PC-3 (cell line): ENCODE measurements around the gene MDC1. TPM values are rescaled to one million over a fixed set of nuclear protein-coding genes. Genes with fewer than 3 reads are reported as not detected.

Experiments
- ATAC-seq: fragments of 200-7000 bp; cut with Tn5 transposase; 2 replicates; pipeline ENCODE4 v1.9.1; 2020; ENCODE audit warnings: mild to moderate bottlenecking, moderate library complexity
- BruUV-seq: library from RNA; stranded (reverse); fragments of 400-500 nt; replicated peaks from 2 replicates; lab custom pipeline; 2021; lab: Mats Ljungman, UMichigan
- CTCF ChIA-PET: fragments of 300-600 bp; sonication (Branson Sonifier 250); formaldehyde crosslinking; loops from one replicate; lab custom pipeline; 2022; ENCODE audit warnings: antibody characterized with exemption; lab: Charles Lee
- POLR2A ChIA-PET: fragments of 300-600 bp; sonication (Branson Sonifier 250); formaldehyde crosslinking; loops from one replicate; lab custom pipeline; 2022; ENCODE audit warnings: antibody characterized with exemption; ENCODE audit not compliant: unreplicated experiment; lab: Charles Lee
- DNase-seq: peaks from one replicate; pipeline ENCODE4 v3.0.0-alpha.2; 2015
- H2AFZ ChIP-seq: fragments of 300-600 bp; sonication (generic); 2 replicates; pipeline ENCODE4 v1.6.0; 2016; ENCODE audit warnings: antibody characterized with exemption, low read length
- H3F3A ChIP-seq: fragments of 300-600 bp; sonication (generic); one replicate; pipeline ENCODE4 v1.6.0; 2017; ENCODE audit warnings: antibody characterized with exemption, low read length, control low read depth, mild to moderate bottlenecking; ENCODE audit not compliant: unreplicated experiment
- H3K27ac ChIP-seq: fragments of 300-600 bp; sonication (generic); 2 replicates; pipeline ENCODE4 v1.5.1; 2016; ENCODE audit warnings: mild to moderate bottlenecking, low read length
- H3K27me3 ChIP-seq: fragments of 300-600 bp; sonication (generic); 2 replicates; pipeline ENCODE4 v1.6.1; 2016; ENCODE audit warnings: low read length, mixed read lengths
- H3K36me3 ChIP-seq: fragments of 300-600 bp; sonication (generic); 2 replicates; pipeline ENCODE4 v1.6.1; 2016; ENCODE audit warnings: low read depth, mixed run types, low read length, mixed read lengths
- H3K4me1 ChIP-seq: fragments of 300-600 bp; sonication (generic); 2 replicates; pipeline ENCODE4 v1.5.1; 2016; ENCODE audit warnings: low read length; ENCODE audit not compliant: insufficient read depth
- H3K4me2 ChIP-seq: fragments of 300-600 bp; sonication (generic); 2 replicates; pipeline ENCODE4 v1.6.0; 2016; ENCODE audit warnings: low read length
- H3K4me3 ChIP-seq: fragments of 300-600 bp; sonication (generic); 2 replicates; pipeline ENCODE4 v1.5.1; 2016; ENCODE audit warnings: mild to moderate bottlenecking, low read length, mixed read lengths
- H3K79me2 ChIP-seq: fragments of 300-600 bp; sonication (generic); 2 replicates; pipeline ENCODE4 v1.6.1; 2017; ENCODE audit warnings: low read length, mixed read lengths
- H3K9ac ChIP-seq: fragments of 300-600 bp; sonication (generic); 2 replicates; pipeline ENCODE4 v1.6.0; 2016; ENCODE audit warnings: mild to moderate bottlenecking, low read length
- H3K9me2 ChIP-seq: fragments of 300-600 bp; sonication (generic); replicated peaks from 2 replicates; pipeline ENCODE4 v1.6.1; 2016; ENCODE audit warnings: mixed run types, low read length, mixed read lengths
- H3K9me3 ChIP-seq: fragments of 300-600 bp; sonication (generic); 2 replicates; pipeline ENCODE4 v1.6.1; 2016; ENCODE audit warnings: low read length, mixed read lengths
- H4K20me1 ChIP-seq: fragments of 300-600 bp; sonication (generic); 2 replicates; pipeline ENCODE4 v1.6.1; 2016; ENCODE audit warnings: low read length, mixed read lengths
- CTCF ChIP-seq: fragments of 300-600 bp; sonication (generic); conservative IDR thresholded peaks from 2 replicates; pipeline ENCODE4 v1.5.1; 2017; ENCODE audit warnings: antibody characterized with exemption, low read depth, mild to moderate bottlenecking, low read length
- EZH2 ChIP-seq: fragments of 300-600 bp; sonication (generic); IDR thresholded peaks from one replicate; pipeline ENCODE4 v1.6.1; 2017; ENCODE audit warnings: antibody characterized with exemption, mild to moderate bottlenecking, low read length; ENCODE audit not compliant: unreplicated experiment
- EZH2phosphoT487 ChIP-seq: fragments of 300-600 bp; sonication (generic); IDR thresholded peaks from 2 replicates; pipeline ENCODE4 v1.6.1; 2018; ENCODE audit warnings: mild to moderate bottlenecking, antibody characterized with exemption, low read length, borderline replicate concordance
- intact Hi-C: fragments of 100-400 bp; cut with micrococcal nuclease; formaldehyde crosslinking; loops from 2 replicates; pipeline ENCODE4 v1.9.0; 2023
- total RNA-seq: library from RNA; depleted of rRNA; stranded (reverse); fragments of >200 nt; gene quantifications from 2 replicates; pipeline ENCODE4 v1.2.3, GENCODE V29; 2014

MDC1 gene
- total RNA-seq, 1 experiment from 2014 or later = 19.6 TPM

- TSS peak; percentile 73 for BruUV-seq
- ChIA-PET POLR2A (interaction anchor here (0.5 to 1.2 kb wide), 7 partner anchors 19 to 136 kb away, joined by 3 to 16 read pairs (median 4); no protein-coding TSS in a partner anchor), CTCF (no interaction called here)
- Histone ChIP-seq H3K9me2 (no peaks in the 10 kb centered on the region), H3K27ac (peak overlapping the region; percentile 98), H4K20me1 (no peaks in the 10 kb centered on the region), H3K9me3 (no peaks in the 10 kb centered on the region), H2AFZ (no peak overlapping the region), H3K4me3 (peak overlapping the region; percentile 36), H3K27me3 (no peaks in the 10 kb centered on the region), H3K79me2 (peaks cover 48% of the 10 kb centered on the region), H3K9ac (peak overlapping the region; percentile 98), H3K4me1 (peaks cover 87% of the 10 kb centered on the region), H3K36me3 (no peaks in the 10 kb centered on the region), H3F3A (peaks cover 31% of the 10 kb centered on the region), H3K4me2 (peak overlapping the region; percentile 74)
- intact Hi-C loops = loop anchor here (2.0 to 5.0 kb wide), 2 partner anchors 19 to 328 kb away; no protein-coding TSS in a partner anchor
- TF ChIP-seq CTCF (no peak), EZH2phosphoT487 (no peak), EZH2 (no peak)
- peak; percentile 96 for DNase-seq
- peak; percentile 55 for ATAC-seq
These were observed 32.7 kb upstream of the MDC1 start for GRCh38 chr6:30749554-30750378.

- no peaks in the 10 kb centered on the region for H3K9me3 ChIP-seq
- H3K9me2 ChIP-seq = no peaks in the 10 kb centered on the region
- no peaks in the 10 kb centered on the region for H3K27me3 ChIP-seq
- POLR2A ChIA-PET = interaction anchor here (0.6 to 1.2 kb wide), 7 partner anchors 20 to 137 kb away, joined by 3 to 16 read pairs (median 4); no protein-coding TSS in a partner anchor
- no peak overlapping the region for H2AFZ ChIP-seq
- peak overlapping the region; percentile 74 for H3K4me2 ChIP-seq
- H3K79me2 ChIP-seq = peaks cover 55% of the 10 kb centered on the region
- DNase-seq = peak; percentile 98
- peaks cover 3% of the 10 kb centered on the region for H3K36me3 ChIP-seq
- peaks cover 81% of the 10 kb centered on the region for H3K4me1 ChIP-seq
- no peak for TF ChIP-seq EZH2phosphoT487
- no peak for TF ChIP-seq EZH2
- TF ChIP-seq CTCF = no peak
- H3K9ac ChIP-seq = peak overlapping the region; percentile 98
- H3K27ac ChIP-seq = peak overlapping the region; percentile 98
- intact Hi-C loops = loop anchor here (1.0 to 5.0 kb wide), 4 partner anchors 20 to 328 kb away; no protein-coding TSS in a partner anchor
- no TSS peak for BruUV-seq
- peaks cover 27% of the 10 kb centered on the region for H3F3A ChIP-seq
- H3K4me3 ChIP-seq = peak overlapping the region; percentile 36
- CTCF ChIA-PET = interaction anchor here (0.5 kb wide), 1 partner anchor 9 kb away, joined by 5 read pairs; no protein-coding TSS in a partner anchor
- no peaks in the 10 kb centered on the region for H4K20me1 ChIP-seq
- peak; percentile 48 for ATAC-seq
These were observed 31.9 kb upstream of the MDC1 start for GRCh38 chr6:30748851-30749540.
